SK-N-MC (cell line): ENCODE data around the gene TCOF1.

ENCODE experiments used
- DNase-seq: peaks from one replicate; pipeline ENCODE4 v3.0.0-alpha.2; 2011; ENCODE audit warnings: low read depth, low spot score
- H3K27ac ChIP-seq: fragments of 200-600 bp; sonication (generic); 2 replicates; pipeline ENCODE4 v1.5.1; 2016; ENCODE audit warnings: mixed run types
- H3K36me3 ChIP-seq: fragments of 200-600 bp; sonication (generic); 2 replicates; pipeline ENCODE4 v1.6.1; 2017; ENCODE audit warnings: antibody characterized with exemption, low read length, mixed read lengths; ENCODE audit not compliant: insufficient read depth
- H3K4me3 ChIP-seq: fragments of 200-600 bp; sonication (generic); 2 replicates; pipeline ENCODE4 v1.5.1; 2016
- H3K9ac ChIP-seq: fragments of 200-600 bp; sonication (generic); 2 replicates; pipeline ENCODE4 v1.8.0; 2017; ENCODE audit warnings: mixed run types, mixed read lengths; ENCODE audit not compliant: insufficient read length
- H3K9me3 ChIP-seq: fragments of 200-600 bp; sonication (generic); 2 replicates; pipeline ENCODE4 v1.6.1; 2017; ENCODE audit warnings: low read depth, mild to moderate bottlenecking, antibody characterized with exemption, low read length, moderate library complexity, mixed read lengths
- EZH2 ChIP-seq: fragments of 200-600 bp; sonication (generic); IDR thresholded peaks from one replicate; pipeline ENCODE4 v1.6.1; 2017; ENCODE audit warnings: antibody characterized with exemption
- FOXP2 ChIP-seq: optimal IDR thresholded peaks from 2 replicates; pipeline ENCODE3; 2011; ENCODE audit warnings: mild to moderate bottlenecking, moderate library complexity; ENCODE audit not compliant: insufficient read depth; ENCODE audit errors: extremely low read length, control extremely low read depth
- POLR2AphosphoS5 ChIP-seq: IDR thresholded peaks from 2 replicates; pipeline ENCODE4 v1.6.1; 2012; ENCODE audit warnings: mild to moderate bottlenecking, low read depth, low read length, borderline replicate concordance

The TCOF1 gene

GRCh38 chr5:150343994-150344631 lies 13.4 kb upstream of the TCOF1 start:
- no peak for TF ChIP-seq EZH2
- no peak for TF ChIP-seq POLR2AphosphoS5
- Histone ChIP-seq H3K36me3 (no peaks in the 10 kb centered on the region), H3K9me3 (no peaks in the 10 kb centered on the region), H3K27ac (no peak overlapping the region), H3K9ac (no peak overlapping the region), H3K4me3 (no peak overlapping the region)
- DNase-seq, result no peak

- H3K9me3 ChIP-seq, result no peaks in the 10 kb centered on the region
- TF ChIP-seq EZH2 (no peak), FOXP2 (no peak), POLR2AphosphoS5 (no peak)
- DNase-seq, result no peak
Measured at GRCh38 chr5:150345716-150346115, 11.8 kb upstream of the TCOF1 start.

GRCh38 chr5:150346592-150346991 lies 10.9 kb upstream of the TCOF1 start:
- no peak for DNase-seq
- TF ChIP-seq EZH2 (no peak), POLR2AphosphoS5 (no peak), FOXP2 (no peak)
- H3K4me3 ChIP-seq, result no peak overlapping the region

More at GRCh38 chr5:150345716-150346115, 11.8 kb upstream of the TCOF1 start:
- Histone ChIP-seq H3K27ac (no peak overlapping the region), H3K36me3 (no peaks in the 10 kb centered on the region), H3K9ac (no peak overlapping the region), H3K4me3 (no peak overlapping the region)

GRCh38 chr5:150347003-150347402 lies 10.5 kb upstream of the TCOF1 start:
- no peak overlapping the region for H3K9ac ChIP-seq

More at GRCh38 chr5:150346592-150346991, 10.9 kb upstream of the TCOF1 start:
- Histone ChIP-seq H3K9me3 (no peaks in the 10 kb centered on the region), H3K27ac (no peak overlapping the region), H3K36me3 (no peaks in the 10 kb centered on the region), H3K9ac (no peak overlapping the region)

GRCh38 chr5:150347451-150347850 lies 10.0 kb upstream of the TCOF1 start:
- H3K36me3 ChIP-seq, result no peaks in the 10 kb centered on the region
- DNase-seq, result no peak
- no peak overlapping the region for H3K9ac ChIP-seq
- TF ChIP-seq POLR2AphosphoS5, result no peak
- TF ChIP-seq FOXP2, result no peak
- TF ChIP-seq EZH2, result no peak
- H3K4me3 ChIP-seq, result no peak overlapping the region
- H3K9me3 ChIP-seq, result no peaks in the 10 kb centered on the region
- no peak overlapping the region for H3K27ac ChIP-seq

More at GRCh38 chr5:150347003-150347402, 10.5 kb upstream of the TCOF1 start:
- Histone ChIP-seq H3K36me3 (no peaks in the 10 kb centered on the region), H3K4me3 (no peak overlapping the region), H3K27ac (no peak overlapping the region), H3K9me3 (no peaks in the 10 kb centered on the region)
- no peak for DNase-seq
- TF ChIP-seq POLR2AphosphoS5 (no peak), FOXP2 (no peak), EZH2 (no peak)

- Histone ChIP-seq H3K9ac (no peak overlapping the region), H3K4me3 (no peak overlapping the region), H3K27ac (no peak overlapping the region), H3K36me3 (no peaks in the 10 kb centered on the region), H3K9me3 (no peaks in the 10 kb centered on the region)
- no peak for TF ChIP-seq EZH2
- no peak for TF ChIP-seq FOXP2
- no peak for TF ChIP-seq POLR2AphosphoS5
- no peak for DNase-seq
Measured at GRCh38 chr5:150349681-150350275, 7.7 kb upstream of the TCOF1 start.

- no peak for DNase-seq
- no peak overlapping the region for H3K9ac ChIP-seq
Measured at GRCh38 chr5:150350524-150351344, 6.8 kb upstream of the TCOF1 start.

More at GRCh38 chr5:150350524-150351344, 6.8 kb upstream of the TCOF1 start:
- Histone ChIP-seq H3K36me3 (no peaks in the 10 kb centered on the region), H3K4me3 (no peak overlapping the region), H3K9me3 (no peaks in the 10 kb centered on the region), H3K27ac (no peak overlapping the region)
- TF ChIP-seq EZH2 (no peak), POLR2AphosphoS5 (no peak), FOXP2 (no peak)
